Measurements from ENCODE around the gene YWHAG.

GRCh38 chr7:76386691-76387260 lies 28.0 kb upstream of the YWHAG start:
- TF ChIP-seq CTCF (IDR thresholded peaks at IDR 0.05) = no peak
- TF ChIP-seq POLR2A (IDR thresholded peaks at IDR 0.05) = no peak

Measured in Peyer's patch (tissue), 4 donors.